ENCODE results near the gene PCNX1.
A peak's percentile ranks its signal among the peaks of the same experiment; 100 is the strongest.
"Not testable (repeated sequence)": the region's sequence is repeated elsewhere in the genome, so short reads cannot be mapped to it uniquely, and the experiment has no call there.

PCNX1 gene

DNA sequence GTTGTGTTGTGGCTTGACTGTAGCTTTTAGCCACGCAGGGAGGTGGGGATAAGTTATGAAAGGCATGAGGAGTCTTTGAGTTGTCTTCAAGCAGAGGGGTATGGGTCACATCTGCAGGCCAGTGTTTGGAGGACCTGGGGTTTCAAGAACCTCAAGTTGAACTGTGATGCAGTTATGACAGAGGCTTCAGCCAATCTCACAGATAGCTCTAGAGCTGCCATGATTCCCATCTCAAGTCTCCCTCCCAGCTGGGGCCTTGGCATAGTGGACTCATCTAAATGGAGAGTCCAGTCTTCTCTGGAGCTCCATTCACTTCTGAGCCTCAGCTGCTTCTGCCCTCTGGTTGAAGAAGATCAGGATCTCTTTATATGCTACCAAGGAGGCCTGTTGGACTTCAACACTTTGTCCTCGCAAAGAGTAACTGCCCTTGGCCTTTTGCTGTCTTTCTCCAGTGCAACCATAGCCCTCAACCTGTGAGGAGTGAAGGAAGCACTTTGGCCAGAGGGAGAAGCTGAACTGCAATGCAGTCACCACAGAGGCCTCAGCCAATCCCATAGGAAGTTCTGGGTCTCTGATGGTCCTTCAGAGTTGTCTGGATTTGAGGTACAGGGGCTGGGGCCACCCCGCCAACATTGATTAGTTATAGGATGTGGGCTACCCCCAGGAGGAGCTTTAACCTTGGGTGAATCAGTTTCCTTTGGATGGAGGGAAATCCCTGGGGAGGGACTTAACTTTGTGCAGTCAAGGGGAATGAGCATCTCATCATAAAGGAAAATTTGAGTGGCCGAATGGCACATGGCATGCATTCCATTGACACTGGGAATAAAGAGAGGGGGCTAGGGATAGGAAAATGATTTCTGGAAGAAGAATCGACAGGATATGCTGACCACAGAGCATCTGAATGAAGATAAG lies 230.5 kb downstream of the PCNX1 start:
- H3K27ac ChIP-seq (ENCODE audit: low read depth, low read length), result no peak overlapping the region
- no peaks in the 10 kb centered on the region for H3K27me3 ChIP-seq (ENCODE audit: insufficient read depth, low read length)
- H2AFZ ChIP-seq (ENCODE audit: low read length, unreplicated experiment), result no peak overlapping the region
- H3K79me2 ChIP-seq (ENCODE audit: control insufficient read depth, insufficient read depth, low read length, unreplicated experiment), result no peaks in the 10 kb centered on the region
- H3K4me3 ChIP-seq (ENCODE audit: low read depth, low read length), result no peak overlapping the region
- H3K36me3 ChIP-seq (ENCODE audit: insufficient read depth, low read length), result no peaks in the 10 kb centered on the region
- peaks cover 37% of the 10 kb centered on the region for H3K4me1 ChIP-seq (ENCODE audit: control insufficient read depth, insufficient read depth, low read length, unreplicated experiment)

DNA sequence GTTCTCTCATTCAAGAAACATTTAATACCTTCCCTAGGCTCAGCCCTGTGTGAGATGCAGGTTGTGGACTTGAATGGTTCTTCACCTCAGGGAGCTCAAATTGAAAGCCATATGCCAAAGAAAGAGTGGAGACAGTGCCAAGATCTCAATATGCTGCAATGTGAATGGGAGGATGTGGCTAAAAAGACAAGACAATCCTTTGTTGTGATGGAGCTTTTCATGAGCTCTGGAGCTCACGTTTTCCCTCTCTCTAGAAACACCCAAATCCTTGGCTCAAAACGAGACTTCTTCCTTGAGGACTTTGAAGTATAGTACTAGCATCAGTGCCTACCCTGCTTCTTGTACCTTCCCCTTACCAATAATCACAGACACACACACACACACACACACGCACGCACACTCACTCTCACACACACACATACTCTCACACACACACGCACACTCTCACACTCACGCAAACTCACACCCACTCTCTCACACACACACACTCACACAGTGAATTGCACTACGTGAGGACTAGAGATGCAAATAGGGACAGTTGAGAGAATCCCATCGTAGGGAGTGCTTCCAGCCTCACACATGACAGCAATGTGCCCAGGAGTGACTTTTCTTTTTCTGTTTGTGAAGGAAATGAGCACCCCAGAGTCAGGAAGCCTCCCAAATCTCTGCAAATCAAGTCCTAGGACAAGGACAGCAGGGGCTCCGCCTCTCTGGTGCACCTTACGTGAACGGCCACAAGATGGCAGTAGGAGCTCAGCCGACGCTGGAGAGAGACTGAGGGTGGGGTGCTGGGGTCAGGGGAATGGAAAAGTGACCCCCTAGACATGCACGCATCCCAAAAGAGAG lies 231.4 kb downstream of the PCNX1 start:
- H3K4me1 ChIP-seq (ENCODE audit: control insufficient read depth, insufficient read depth, low read length, unreplicated experiment), result peaks cover 45% of the 10 kb centered on the region
- H3K27ac ChIP-seq (ENCODE audit: low read depth, low read length), result no peak overlapping the region
- no peaks in the 10 kb centered on the region for H3K27me3 ChIP-seq (ENCODE audit: insufficient read depth, low read length)
- no peak overlapping the region for H2AFZ ChIP-seq (ENCODE audit: low read length, unreplicated experiment)
- no peaks in the 10 kb centered on the region for H3K36me3 ChIP-seq (ENCODE audit: insufficient read depth, low read length)
- H3K4me3 ChIP-seq (ENCODE audit: low read depth, low read length), result no peak overlapping the region
- no peaks in the 10 kb centered on the region for H3K79me2 ChIP-seq (ENCODE audit: control insufficient read depth, insufficient read depth, low read length, unreplicated experiment)

DNA sequence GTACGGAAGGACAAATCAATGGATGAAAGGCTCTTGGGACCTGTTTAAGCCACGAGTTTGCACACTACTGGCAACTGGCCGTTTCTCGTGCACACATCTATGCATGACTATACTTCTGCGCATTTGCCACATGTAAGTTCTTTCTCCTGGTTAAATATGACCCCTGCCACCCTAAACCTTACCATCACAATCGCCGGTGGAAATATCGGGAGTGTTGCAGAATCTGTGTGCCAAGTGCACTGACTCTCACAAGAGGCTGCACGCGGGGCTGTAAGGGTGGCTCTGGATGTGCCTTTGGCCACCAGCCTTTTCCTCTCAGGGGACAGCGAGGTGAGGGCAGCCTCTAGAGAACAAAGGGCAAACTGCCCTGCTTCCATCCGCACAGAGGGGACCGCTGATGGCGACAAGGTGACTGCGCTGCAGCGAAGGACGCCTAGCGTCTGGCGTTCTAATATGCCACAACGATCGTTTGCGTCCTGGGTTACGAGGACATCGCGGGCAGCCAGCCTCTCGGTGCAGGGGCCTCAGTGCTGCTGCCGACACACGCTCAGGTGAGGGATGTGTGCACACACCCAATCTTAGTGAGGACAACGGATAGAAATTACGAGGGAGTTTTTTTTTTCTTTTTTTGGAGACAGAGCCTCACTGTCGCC lies 232.2 kb downstream of the PCNX1 start:
- Histone ChIP-seq H3K4me3 (ENCODE audit: low read depth, low read length) (no peak overlapping the region), H3K27ac (ENCODE audit: low read depth, low read length) (no peak overlapping the region), H3K4me1 (ENCODE audit: control insufficient read depth, insufficient read depth, low read length, unreplicated experiment) (peaks cover 50% of the 10 kb centered on the region), H3K79me2 (ENCODE audit: control insufficient read depth, insufficient read depth, low read length, unreplicated experiment) (no peaks in the 10 kb centered on the region), H3K36me3 (ENCODE audit: insufficient read depth, low read length) (no peaks in the 10 kb centered on the region), H3K27me3 (ENCODE audit: insufficient read depth, low read length) (no peaks in the 10 kb centered on the region), H2AFZ (ENCODE audit: low read length, unreplicated experiment) (no peak overlapping the region)

DNA sequence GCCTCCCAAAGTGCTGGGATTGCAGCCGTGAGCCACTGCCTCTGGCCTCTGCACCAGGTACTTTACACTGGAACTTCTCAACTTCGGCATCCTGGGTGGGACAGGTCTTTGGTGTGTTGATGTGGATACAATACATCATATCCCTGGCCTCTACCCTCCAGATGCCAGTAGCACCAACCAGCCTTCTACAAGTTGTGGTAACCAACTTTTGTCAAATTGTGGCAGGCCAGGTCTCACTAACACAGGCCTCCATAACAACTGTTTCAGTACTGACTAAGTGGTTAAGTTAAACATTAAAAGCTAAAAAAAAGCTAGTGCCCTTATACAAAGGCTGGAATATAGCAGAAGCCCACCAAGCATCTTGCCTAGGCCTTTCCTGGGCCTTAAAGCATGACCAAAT lies 232.9 kb downstream of the PCNX1 start:
- Histone ChIP-seq H3K27me3 (ENCODE audit: insufficient read depth, low read length) (no peaks in the 10 kb centered on the region), H3K4me3 (ENCODE audit: low read depth, low read length) (no peak overlapping the region), H3K4me1 (ENCODE audit: control insufficient read depth, insufficient read depth, low read length, unreplicated experiment) (peaks cover 50% of the 10 kb centered on the region), H3K36me3 (ENCODE audit: insufficient read depth, low read length) (no peaks in the 10 kb centered on the region), H3K27ac (ENCODE audit: low read depth, low read length) (peak overlapping the region; percentile 95), H3K79me2 (ENCODE audit: control insufficient read depth, insufficient read depth, low read length, unreplicated experiment) (no peaks in the 10 kb centered on the region), H2AFZ (ENCODE audit: low read length, unreplicated experiment) (peak overlapping the region; percentile 53)

DNA sequence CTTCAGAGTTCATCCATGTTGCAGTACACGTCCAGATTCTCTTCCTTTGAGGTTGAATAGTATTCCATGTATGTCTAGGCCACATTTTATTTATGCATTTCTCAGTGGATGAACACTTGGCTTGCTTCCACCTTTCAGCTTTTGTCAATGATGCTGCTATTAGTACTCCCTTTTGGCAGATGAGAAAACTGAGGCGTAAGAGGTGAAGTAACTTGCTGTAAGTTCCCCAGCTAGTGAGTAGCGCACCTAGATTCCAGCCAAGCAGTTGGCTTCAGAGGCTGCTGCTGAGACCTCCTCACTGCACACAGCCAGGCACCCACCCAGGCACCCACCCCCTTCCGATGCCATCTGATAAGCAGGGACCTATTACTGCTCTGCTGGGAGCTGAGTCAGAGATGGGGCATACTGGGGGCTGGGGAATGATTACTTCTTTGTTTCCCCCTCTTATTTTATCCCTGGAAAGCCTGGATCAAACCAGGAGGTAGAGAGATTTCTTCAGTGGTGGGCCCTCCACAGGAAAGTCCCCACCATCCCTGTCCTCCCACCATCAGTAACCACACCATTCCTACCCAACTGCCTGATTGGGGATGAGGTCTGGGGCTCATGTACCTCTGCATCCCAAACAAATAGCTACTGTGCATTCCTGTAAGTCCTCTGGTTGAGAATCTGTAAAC lies 234.6 kb downstream of the PCNX1 start:
- Histone ChIP-seq H3K27me3 (ENCODE audit: insufficient read depth, low read length) (no peaks in the 10 kb centered on the region), H3K4me1 (ENCODE audit: control insufficient read depth, insufficient read depth, low read length, unreplicated experiment) (peaks cover 50% of the 10 kb centered on the region), H2AFZ (ENCODE audit: low read length, unreplicated experiment) (no peak overlapping the region), H3K4me3 (ENCODE audit: low read depth, low read length) (no peak overlapping the region), H3K79me2 (ENCODE audit: control insufficient read depth, insufficient read depth, low read length, unreplicated experiment) (no peaks in the 10 kb centered on the region), H3K27ac (ENCODE audit: low read depth, low read length) (peak overlapping the region; percentile 95), H3K36me3 (ENCODE audit: insufficient read depth, low read length) (no peaks in the 10 kb centered on the region)

DNA sequence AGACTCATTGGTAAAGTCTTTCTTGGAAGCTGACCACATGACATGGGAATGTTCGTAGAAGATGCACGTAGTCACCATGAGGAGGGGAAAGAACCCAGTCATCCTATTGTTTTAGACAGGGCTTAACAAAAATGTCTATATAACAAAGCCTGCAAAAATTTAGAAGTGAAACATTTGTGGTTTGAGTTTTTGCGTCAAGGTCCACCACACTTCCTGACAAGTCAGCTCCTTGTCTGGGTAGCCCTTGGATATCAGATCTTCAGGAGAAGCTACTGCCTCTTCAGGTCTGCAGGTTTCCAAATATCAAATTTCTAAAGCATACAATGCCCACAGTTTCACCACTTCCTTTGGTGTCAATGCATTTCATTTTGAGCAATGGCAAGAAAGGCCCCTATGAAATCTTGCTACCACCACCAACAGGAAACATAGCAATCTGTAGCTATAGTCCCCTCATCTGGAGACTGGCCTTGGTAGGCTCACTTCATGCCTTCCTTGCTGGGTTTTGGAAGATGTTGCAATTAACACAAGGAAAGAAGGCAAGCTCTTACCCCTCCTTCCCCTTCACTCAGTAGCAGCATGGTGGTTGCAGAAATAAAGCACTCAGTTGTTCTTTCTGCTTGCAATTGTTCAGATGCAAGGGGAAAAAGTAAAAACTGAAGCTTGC lies 235.2 kb downstream of the PCNX1 start:
- Histone ChIP-seq H3K79me2 (ENCODE audit: control insufficient read depth, insufficient read depth, low read length, unreplicated experiment) (no peaks in the 10 kb centered on the region), H3K27ac (ENCODE audit: low read depth, low read length) (peak overlapping the region; percentile 95), H2AFZ (ENCODE audit: low read length, unreplicated experiment) (no peak overlapping the region), H3K4me3 (ENCODE audit: low read depth, low read length) (peak overlapping the region; percentile 6; the same call in 1 of the 2 replicates), H3K36me3 (ENCODE audit: insufficient read depth, low read length) (no peaks in the 10 kb centered on the region), H3K4me1 (ENCODE audit: control insufficient read depth, insufficient read depth, low read length, unreplicated experiment) (peaks cover 50% of the 10 kb centered on the region), H3K27me3 (ENCODE audit: insufficient read depth, low read length) (no peaks in the 10 kb centered on the region)

DNA sequence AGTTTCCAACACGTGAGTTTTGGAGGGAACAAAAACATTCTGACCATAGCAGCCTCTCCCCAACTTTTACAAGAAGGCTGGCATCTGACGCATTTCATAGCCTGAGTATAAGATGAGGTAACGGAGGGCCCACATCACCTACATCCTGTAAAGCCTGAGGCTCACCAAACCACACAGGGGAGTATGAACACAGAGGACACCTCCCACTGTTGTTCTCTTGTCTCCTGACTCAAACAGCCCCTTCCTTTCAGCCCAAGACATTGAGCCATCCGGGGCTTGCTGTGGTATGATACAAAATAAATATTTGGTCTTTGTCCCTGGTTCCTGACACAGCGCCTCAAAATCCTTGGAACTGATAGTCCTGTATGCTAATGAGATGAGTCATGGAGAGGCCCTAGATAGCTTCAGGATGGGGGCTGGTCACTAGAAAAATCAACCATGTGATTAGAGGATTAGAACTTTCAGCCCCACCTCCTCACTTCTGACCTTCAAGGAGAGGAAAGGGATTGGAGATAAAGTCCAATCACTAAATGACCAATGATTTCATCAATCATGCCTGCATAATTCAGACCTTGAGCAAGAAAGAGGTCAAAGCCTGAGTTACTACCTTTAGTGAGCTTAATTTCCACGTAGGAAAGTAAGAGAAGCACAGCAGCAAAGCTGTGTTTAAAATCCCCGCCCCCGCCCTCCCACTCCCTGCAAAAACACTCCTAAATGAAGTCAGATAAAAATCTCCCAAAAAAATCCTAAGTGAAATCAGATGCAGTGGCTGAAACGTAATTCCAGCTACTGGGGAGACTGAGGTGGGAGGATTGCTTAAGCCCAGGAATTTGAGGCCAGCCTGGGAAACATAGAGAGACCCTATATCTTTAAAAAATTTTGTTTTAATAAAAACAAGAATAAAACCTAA lies 236.4 kb downstream of the PCNX1 start:
- H3K79me2 ChIP-seq (ENCODE audit: control insufficient read depth, insufficient read depth, low read length, unreplicated experiment), result no peaks in the 10 kb centered on the region
- H2AFZ ChIP-seq (ENCODE audit: low read length, unreplicated experiment), result peak overlapping the region; percentile 2
- no peaks in the 10 kb centered on the region for H3K27me3 ChIP-seq (ENCODE audit: insufficient read depth, low read length)
- H3K4me3 ChIP-seq (ENCODE audit: low read depth, low read length), result peak overlapping the region; percentile 6; the same call in 1 of the 2 replicates
- peak overlapping the region; percentile 95 for H3K27ac ChIP-seq (ENCODE audit: low read depth, low read length)
- peaks cover 38% of the 10 kb centered on the region for H3K4me1 ChIP-seq (ENCODE audit: control insufficient read depth, insufficient read depth, low read length, unreplicated experiment)
- H3K36me3 ChIP-seq (ENCODE audit: insufficient read depth, low read length), result no peaks in the 10 kb centered on the region

DNA sequence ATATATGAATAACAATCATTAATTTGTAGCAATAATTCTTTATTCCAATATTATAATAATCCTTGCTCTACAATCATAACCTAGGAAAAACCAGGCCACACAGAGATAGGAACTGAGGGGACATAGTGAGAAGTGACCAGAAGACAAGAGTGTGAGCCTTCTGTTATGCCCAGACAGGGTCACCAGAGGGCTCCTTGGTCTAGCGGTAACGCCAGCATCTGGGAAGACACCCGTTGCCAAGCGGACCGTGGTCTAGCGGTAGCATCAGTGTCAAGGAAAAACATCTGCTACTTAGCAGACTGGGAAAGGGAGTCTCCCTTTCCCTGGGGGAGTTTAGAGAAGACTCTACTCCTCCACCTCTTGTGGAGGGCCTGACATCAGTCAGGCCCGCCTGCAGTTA lies 240.1 kb downstream of the PCNX1 start:
- H3K79me2 ChIP-seq (ENCODE audit: control insufficient read depth, insufficient read depth, low read length, unreplicated experiment); H3K27me3 ChIP-seq (ENCODE audit: insufficient read depth, low read length); H3K36me3 ChIP-seq (ENCODE audit: insufficient read depth, low read length); H3K4me3 ChIP-seq (ENCODE audit: low read depth, low read length); H3K27ac ChIP-seq (ENCODE audit: low read depth, low read length); H2AFZ ChIP-seq (ENCODE audit: low read length, unreplicated experiment): not testable (repeated sequence)
- peaks cover 17% of the 10 kb centered on the region for H3K4me1 ChIP-seq (ENCODE audit: control insufficient read depth, insufficient read depth, low read length, unreplicated experiment)

DNA sequence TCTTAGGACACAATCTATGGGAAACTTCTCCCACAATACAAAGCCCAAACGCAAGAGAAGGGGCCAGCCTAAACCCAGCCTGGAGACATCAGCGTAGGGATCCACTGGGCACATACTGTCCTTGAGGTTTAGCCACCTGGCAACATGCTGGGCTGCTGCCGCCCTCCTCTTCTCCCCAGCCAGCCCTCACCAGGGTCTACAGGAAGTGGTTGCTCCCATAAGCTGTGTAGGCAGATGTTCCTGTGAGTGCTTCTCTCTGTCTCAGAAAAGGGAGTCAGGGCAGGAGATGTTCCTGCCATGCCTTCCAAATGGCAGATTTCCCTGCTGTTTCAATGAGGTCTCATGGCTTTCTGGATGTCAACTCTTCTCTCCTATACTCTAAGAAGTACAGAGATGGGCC lies 241.4 kb downstream of the PCNX1 start:
- H3K27me3 ChIP-seq (ENCODE audit: insufficient read depth, low read length), result no peaks in the 10 kb centered on the region
- H3K79me2 ChIP-seq (ENCODE audit: control insufficient read depth, insufficient read depth, low read length, unreplicated experiment), result no peaks in the 10 kb centered on the region
- peaks cover 4% of the 10 kb centered on the region for H3K4me1 ChIP-seq (ENCODE audit: control insufficient read depth, insufficient read depth, low read length, unreplicated experiment)
- H3K4me3 ChIP-seq (ENCODE audit: low read depth, low read length), result no peak overlapping the region
- no peak overlapping the region for H3K27ac ChIP-seq (ENCODE audit: low read depth, low read length)
- no peaks in the 10 kb centered on the region for H3K36me3 ChIP-seq (ENCODE audit: insufficient read depth, low read length)
- H2AFZ ChIP-seq (ENCODE audit: low read length, unreplicated experiment), result no peak overlapping the region
